ENCODE data around the gene ZNF689. TPM values are rescaled to one million over a fixed set of nuclear protein-coding genes. Genes with fewer than 3 reads are reported as not detected.

The ZNF689 gene
- polyA plus RNA-seq, 2 of the 4 experiments (the other 2 are of a cell fraction), result 6.8 to 7.4 TPM

DNA sequence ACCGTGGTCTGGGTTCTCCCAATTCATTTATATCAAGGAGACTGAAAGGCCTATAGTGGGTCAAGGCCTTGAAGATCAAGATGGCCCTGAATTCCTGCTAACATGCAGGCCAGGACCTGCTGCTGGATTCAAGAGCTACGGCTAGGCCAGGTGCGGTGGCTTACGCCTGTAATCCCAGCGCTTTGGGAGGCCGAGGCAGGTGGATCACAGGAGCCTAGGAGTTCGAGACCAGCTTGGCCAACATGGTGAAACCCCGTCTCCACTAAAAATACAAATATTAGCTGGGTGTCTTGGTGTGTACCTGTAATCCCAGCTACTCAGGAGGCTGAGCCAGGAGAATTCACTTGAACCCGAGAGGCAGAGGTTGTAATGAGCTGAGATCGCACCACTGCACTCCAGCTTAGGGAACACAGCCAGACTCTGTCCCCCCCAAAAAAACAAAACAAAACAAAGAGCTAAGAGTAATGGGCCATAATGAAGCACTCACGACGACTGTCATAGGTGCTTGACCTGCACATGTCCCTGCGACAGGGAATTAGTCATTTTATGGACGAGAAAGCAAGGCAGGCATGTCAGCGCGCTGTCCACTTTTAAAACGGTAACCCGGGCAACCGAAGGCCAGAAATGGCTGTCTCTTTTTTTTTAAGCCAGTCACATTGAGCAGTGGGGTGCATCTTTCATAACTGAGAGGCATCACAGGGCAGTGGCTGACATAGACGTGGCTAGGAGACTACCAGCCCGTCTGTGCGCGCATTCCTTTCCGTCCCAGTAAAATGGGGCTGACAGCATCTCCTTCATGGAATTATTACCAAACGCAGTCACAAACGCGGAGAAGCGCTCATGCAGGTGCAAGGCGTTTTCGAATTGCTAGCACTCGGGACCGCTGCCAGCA, 47.0 kb upstream of the ZNF689 start:
- Histone ChIP-seq H3K9me3 (no peaks in the 10 kb centered on the region), H3K4me1 (peaks cover 27% of the 10 kb centered on the region), H3K4me2 (peak overlapping the region; percentile 89), H3K27ac (peak overlapping the region; percentile 81 to 84), H3K4me3 (peak overlapping the region; percentile 49)
- POLR2A ChIA-PET, result interaction anchor here (0.5 kb wide), 1 partner anchor 37 kb away, joined by 3 read pairs; no protein-coding TSS in a partner anchor
- CTCF ChIA-PET, result interaction anchor here (0.6 to 0.8 kb wide), 3 partner anchors 22 to 228 kb away, joined by 3 read pairs; partner anchors contain the start of gene DCTPP1
- peak; percentile 0 to 14; a peak in 4 of 6 replicates for ATAC-seq
- TF ChIP-seq FOSL2 (IDR thresholded peaks at IDR 0.05) (no peak), FOSL2 (CRISPR knock-in tag; IDR thresholded peaks at IDR 0.05) (no peak), RARB (CRISPR knock-in tag; IDR thresholded peaks at IDR 0.05) (no peak), GATA3 (IDR thresholded peaks at IDR 0.05; ENCODE audit: borderline replicate concordance) (no peak), POLR2AphosphoS2 (conservative IDR thresholded peaks at IDR 0.05; ENCODE audit: low read length) (no peak)
- peak in 1 of 2 experiments; percentile 32 for DNase-seq (ENCODE audit: low read depth in 1 of 2, low spot score in 1 of 2)
- no peak for FAIRE-seq
- WGBS (ENCODE audit: missing lambda C conversion rate), result 48% methylated on average over 26 of the region's 32 CpGs

DNA sequence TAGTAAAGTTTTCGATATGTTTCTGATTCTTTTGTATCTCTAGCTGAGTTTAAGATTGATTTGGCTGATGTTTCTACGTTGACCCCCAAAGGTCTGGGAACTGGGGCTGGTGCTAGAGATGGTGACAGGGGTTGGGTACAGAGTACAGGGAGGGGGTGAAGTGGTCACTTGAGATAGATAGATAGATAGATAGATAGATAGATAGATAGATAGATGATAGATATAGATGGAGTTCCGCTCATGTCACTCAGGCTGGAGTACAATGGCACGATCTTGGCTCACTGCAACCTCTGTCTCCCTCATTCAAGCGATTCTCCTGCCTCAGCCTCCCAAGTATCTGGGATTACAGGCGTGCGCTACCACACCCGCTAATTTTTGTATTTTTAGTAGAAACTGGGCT, 46.2 kb upstream of the ZNF689 start:
- no peak for DNase-seq (ENCODE audit: low read depth in 1 of 2, low spot score in 1 of 2)
- Histone ChIP-seq H3K4me1 (peaks cover 27% of the 10 kb centered on the region), H3K4me3 (no peak overlapping the region), H3K9me3 (no peaks in the 10 kb centered on the region), H3K27ac (no peak overlapping the region), H3K4me2 (no peak overlapping the region)
- ChIA-PET POLR2A (no interaction called here), CTCF (interaction anchor here (0.7 to 1.3 kb wide), 6 partner anchors 28 to 247 kb away, joined by 3 to 8 read pairs (median 4); partner anchors contain the start of gene DCTPP1)
- no peak for TF ChIP-seq KDM1A (IDR thresholded peaks at IDR 0.05; ENCODE audit: low read depth)
- TF ChIP-seq, protein P1, sequence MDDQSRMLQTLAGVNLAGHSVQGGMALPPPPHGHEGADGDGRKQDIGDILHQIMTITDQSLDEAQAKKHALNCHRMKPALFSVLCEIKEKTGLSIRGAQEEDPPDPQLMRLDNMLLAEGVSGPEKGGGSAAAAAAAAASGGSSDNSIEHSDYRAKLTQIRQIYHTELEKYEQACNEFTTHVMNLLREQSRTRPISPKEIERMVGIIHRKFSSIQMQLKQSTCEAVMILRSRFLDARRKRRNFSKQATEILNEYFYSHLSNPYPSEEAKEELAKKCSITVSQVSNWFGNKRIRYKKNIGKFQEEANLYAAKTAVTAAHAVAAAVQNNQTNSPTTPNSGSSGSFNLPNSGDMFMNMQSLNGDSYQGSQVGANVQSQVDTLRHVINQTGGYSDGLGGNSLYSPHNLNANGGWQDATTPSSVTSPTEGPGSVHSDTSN (IDR thresholded peaks at IDR 0.05), result no peak
- no peak for TF ChIP-seq SREBF2 (IDR thresholded peaks at IDR 0.05)
- no peak for TF ChIP-seq RFX5 (IDR thresholded peaks at IDR 0.05)
- TF ChIP-seq TP53 (CRISPR knock-in tag; IDR thresholded peaks at IDR 0.05), result no peak
- TF ChIP-seq, protein P2, sequence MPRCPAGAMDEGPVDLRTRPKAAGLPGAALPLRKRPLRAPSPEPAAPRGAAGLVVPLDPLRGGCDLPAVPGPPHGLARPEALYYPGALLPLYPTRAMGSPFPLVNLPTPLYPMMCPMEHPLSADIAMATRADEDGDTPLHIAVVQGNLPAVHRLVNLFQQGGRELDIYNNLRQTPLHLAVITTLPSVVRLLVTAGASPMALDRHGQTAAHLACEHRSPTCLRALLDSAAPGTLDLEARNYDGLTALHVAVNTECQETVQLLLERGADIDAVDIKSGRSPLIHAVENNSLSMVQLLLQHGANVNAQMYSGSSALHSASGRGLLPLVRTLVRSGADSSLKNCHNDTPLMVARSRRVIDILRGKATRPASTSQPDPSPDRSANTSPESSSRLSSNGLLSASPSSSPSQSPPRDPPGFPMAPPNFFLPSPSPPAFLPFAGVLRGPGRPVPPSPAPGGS (IDR thresholded peaks at IDR 0.05), result no peak
- no peak for TF ChIP-seq FOXS1 (CRISPR knock-in tag; IDR thresholded peaks at IDR 0.05)
- TF ChIP-seq CHD4 (IDR thresholded peaks at IDR 0.05; ENCODE audit: borderline replicate concordance), result no peak
- TF ChIP-seq CEBPB (IDR thresholded peaks at IDR 0.05), result no peak
- TF ChIP-seq, protein P3, sequence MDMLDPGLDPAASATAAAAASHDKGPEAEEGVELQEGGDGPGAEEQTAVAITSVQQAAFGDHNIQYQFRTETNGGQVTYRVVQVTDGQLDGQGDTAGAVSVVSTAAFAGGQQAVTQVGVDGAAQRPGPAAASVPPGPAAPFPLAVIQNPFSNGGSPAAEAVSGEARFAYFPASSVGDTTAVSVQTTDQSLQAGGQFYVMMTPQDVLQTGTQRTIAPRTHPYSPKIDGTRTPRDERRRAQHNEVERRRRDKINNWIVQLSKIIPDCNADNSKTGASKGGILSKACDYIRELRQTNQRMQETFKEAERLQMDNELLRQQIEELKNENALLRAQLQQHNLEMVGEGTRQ (IDR thresholded peaks at IDR 0.05), result no peak
- TF ChIP-seq HOXA7 (CRISPR knock-in tag; IDR thresholded peaks at IDR 0.05), result no peak
- TF ChIP-seq EP300 (IDR thresholded peaks at IDR 0.05), result no peak
- no peak for TF ChIP-seq NR3C1 (IDR thresholded peaks at IDR 0.05)
- TF ChIP-seq KDM5A (IDR thresholded peaks at IDR 0.05), result no peak
- WGBS (ENCODE audit: missing lambda C conversion rate), result 94% methylated on average over 8 of the region's 8 CpGs
- no peak for FAIRE-seq
- no peak for ATAC-seq

DNA sequence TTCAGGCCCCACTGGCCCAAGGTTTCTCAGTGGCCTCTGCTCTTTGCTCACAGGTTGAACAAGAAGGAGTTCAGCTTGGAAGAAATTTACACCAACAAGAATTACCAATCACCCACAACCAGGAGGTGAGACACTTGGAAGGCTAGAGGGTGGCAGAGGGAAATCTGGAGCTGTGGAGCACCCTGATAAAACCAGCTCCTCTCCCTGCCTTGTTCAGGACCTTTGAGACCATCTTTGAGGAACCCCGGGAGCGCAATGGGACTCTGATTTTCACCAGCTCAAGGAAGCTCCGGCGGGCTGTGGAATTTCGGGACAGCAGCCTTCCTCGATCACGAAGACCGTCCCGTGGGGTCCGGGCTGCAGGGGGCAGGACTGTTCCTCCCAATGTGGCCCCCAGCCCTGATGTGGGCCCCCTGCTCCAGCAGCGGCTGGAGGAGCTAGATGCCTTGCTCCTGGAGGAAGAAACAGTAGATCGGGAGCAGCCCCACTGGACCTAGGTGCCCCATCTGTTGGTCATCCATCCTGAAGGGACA, 45.7 kb upstream of the ZNF689 start:
- H3K27ac ChIP-seq, result no peak overlapping the region
- H3K4me2 ChIP-seq, result no peak overlapping the region
- 91% methylated on average over 12 of the region's 12 CpGs for WGBS (ENCODE audit: missing lambda C conversion rate)
- no peak overlapping the region for H3K4me3 ChIP-seq
- no peak for ATAC-seq
- FAIRE-seq, result no peak
- ChIA-PET CTCF (interaction anchor here (0.7 to 1.3 kb wide), 6 partner anchors 27 to 246 kb away, joined by 3 to 8 read pairs (median 4); partner anchors contain the start of gene DCTPP1), POLR2A (no interaction called here)
- H3K4me1 ChIP-seq, result peaks cover 22% of the 10 kb centered on the region
- no peaks in the 10 kb centered on the region for H3K9me3 ChIP-seq
- DNase-seq (ENCODE audit: low read depth in 1 of 2, low spot score in 1 of 2), result no peak
- no peak for TF ChIP-seq SMC3 (IDR thresholded peaks at IDR 0.05)
- no peak for TF ChIP-seq FOXS1 (CRISPR knock-in tag; IDR thresholded peaks at IDR 0.05)
- no peak for TF ChIP-seq HOXB5 (CRISPR knock-in tag; IDR thresholded peaks at IDR 0.05)
- TF ChIP-seq NPAS2 (CRISPR knock-in tag; IDR thresholded peaks at IDR 0.05; ENCODE audit: borderline replicate concordance), result no peak
- TF ChIP-seq BHLHE40 (IDR thresholded peaks at IDR 0.05; ENCODE audit: low read depth, low read length), result no peak
- no peak for TF ChIP-seq ZNF302 (CRISPR knock-in tag; IDR thresholded peaks at IDR 0.05)
- no peak for TF ChIP-seq SREBF2 (IDR thresholded peaks at IDR 0.05)
- TF ChIP-seq POLR2A (IDR thresholded peaks at IDR 0.05; ENCODE audit: low read length), result no peak
- no peak for TF ChIP-seq ZFP36 (IDR thresholded peaks at IDR 0.05; ENCODE audit: borderline replicate concordance, partially characterized antibody)
- no peak for TF ChIP-seq CHD2 (IDR thresholded peaks at IDR 0.05; ENCODE audit: low read length, partially characterized antibody)
- TF ChIP-seq KDM1A (IDR thresholded peaks at IDR 0.05; ENCODE audit: low read depth), result no peak

Data from A549 (cell line).